Measurements from ENCODE around the gene SNPH.

SNPH gene

DNA sequence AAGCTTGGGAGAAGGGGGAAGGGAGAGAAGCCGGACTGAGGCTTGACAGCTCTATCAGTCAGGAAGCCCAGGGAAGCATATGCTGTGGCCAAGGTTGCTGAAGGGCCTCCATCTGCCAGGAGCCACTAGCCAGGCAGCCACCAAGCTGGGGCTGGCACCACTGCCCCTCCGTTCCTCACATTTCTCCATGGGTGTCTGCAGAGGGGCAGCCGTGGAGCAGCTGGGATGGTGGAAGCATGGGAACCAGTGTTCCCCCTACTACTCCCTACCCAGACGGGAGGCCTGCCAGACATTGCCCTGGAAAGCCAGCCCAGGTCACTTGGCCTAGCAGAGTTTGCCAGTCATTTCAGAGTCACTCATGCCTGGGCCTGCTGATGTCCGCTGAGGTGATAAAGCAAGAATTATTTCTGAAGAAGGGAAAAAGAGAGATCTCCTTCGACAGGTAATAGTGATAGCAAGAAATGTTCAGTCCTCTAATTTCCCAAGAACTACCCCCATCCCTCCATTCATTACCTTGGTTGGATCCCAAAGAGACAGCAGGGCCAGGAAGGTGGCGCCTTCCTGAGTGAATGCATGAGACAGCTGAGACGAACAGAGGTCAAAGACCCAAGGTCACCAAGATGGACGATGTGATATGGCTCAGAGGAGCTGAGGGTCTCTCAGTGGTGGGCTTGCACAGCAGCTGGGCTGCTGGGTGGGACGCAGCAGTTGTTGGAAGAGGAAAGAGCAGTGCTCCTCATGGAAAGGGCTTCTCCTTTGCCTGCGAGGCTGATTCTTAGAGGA is 21.9 kb downstream of the SNPH start:
- no peak for DNase-seq

DNA sequence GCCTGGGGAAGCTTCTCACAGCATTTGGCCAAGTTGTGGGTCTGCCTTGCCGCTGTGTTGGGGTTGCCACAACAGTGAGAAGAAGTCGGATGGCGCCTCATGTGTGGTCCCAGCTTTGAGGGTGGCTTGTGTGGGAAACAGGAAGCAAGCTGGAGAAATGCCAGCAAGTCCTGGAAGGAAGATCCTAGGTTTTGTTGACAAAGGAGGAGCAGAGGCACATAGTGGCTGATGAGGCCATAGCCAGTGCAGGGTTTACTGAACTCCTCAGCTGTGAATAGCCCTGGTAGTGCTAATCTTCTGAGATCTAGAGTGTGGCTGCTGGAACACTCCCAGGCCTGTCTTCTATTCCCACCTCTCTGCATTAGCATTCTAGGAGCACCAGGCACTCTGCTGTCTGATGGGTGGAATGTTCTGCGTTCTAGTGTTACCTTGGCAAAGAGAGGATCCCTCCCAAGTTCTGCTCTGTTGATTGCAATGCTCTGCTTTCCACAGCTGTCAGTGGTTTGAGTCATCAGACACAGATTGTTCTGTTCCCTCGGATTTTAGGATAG is 25.2 kb downstream of the SNPH start:
- no peak for DNase-seq

- DNase-seq: no peak
Observed at GRCh38 chr20:1292620-1293019, 26.5 kb downstream of the SNPH start.

- no peak for DNase-seq
Observed at GRCh38 chr20:1293641-1294379, 27.7 kb downstream of the SNPH start.

- DNase-seq: no peak
Observed at GRCh38 chr20:1294497-1294896, 28.4 kb downstream of the SNPH start.

GRCh38 chr20:1295276-1295930 is 29.3 kb downstream of the SNPH start:
- no peak for DNase-seq

GRCh38 chr20:1296117-1296610 is 30.1 kb downstream of the SNPH start:
- DNase-seq: no peak

DNA sequence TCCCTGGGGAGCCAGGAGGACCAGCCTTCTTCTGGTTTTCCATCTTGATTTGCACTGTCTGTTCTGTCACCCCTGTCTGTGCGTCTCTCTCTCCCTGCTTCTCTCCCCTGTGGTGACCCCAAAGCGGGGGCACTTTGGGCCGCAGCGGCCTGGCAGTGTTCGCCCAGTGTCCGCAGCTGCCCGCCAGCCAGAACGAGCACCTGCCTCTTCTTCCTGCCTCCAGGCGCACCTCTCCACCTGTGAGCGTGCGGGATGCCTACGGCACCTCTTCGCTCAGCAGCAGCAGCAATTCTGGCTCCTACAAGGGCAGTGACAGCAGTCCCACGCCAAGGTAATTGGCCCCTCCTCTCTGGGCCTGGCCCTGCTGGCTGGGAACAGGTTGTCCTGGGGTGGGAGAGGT is 30.8 kb downstream of the SNPH start:
- no peak for DNase-seq

DNA sequence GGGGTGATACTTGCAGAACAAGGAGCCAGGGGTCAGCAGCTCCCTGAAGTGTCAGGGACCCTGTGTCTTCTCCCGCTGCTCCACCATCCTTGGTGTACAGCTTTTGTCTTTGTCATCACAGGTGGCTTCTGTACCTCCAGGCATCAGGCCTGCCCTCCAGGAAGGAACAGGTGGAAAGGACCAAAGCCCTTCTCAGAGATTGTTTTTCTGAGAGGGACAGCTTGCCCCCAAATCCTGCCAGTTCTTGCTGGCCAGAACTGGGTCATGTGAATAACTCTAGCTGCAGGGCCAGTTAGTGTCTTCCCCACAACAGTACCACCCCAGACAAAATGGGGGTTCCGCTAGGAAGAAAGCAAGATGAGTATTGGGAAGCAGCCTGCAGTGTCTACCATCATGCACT is 31.4 kb downstream of the SNPH start:
- DNase-seq: no peak

DNA sequence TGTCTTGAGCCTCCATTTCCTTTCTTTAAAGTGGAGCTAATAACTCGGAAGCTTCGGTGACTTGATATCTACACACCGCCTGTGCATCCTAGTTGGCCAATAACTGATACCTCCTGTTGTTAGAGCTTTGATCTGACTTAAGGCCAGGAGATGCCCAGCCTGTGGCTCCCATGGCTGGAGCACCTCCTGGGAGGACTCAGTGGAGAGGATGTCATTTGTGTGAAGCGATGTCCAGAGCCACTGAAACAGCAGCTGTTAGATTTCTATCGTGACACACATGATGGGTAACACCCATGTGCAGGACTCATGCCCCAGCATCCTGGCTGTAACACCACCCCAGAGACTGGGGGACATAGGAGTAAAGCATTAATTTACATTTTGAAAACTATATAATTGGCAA is 32.1 kb downstream of the SNPH start:
- no peak for DNase-seq

- DNase-seq: no peak
Observed at GRCh38 chr20:1298888-1299511, 32.9 kb downstream of the SNPH start.

DNA sequence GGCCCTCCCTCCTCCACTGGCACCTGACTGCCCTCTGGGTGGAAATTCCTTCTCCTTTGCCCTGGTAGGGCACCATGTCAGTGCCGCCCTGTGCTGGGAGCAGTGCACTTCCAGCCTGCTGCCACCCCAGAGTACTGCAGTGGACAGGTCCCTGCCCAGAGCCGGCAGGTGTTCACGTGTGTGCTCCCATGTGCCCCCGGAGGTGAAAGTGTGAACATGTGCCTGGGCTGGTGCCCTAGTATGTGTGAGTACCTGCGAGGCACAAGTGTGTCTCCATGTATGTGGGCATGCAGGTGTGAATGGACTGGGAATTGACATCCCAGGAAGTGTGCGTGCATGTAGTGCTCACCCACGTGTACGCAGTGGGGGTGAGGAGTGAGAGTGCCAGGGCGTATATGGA is 33.4 kb downstream of the SNPH start:
- no peak for DNase-seq

GRCh38 chr20:1300083-1300840 is 34.2 kb downstream of the SNPH start:
- DNase-seq: no peak

GRCh38 chr20:1301031-1301529 is 35.0 kb downstream of the SNPH start:
- DNase-seq: no peak

GRCh38 chr20:1302685-1303541 is 36.8 kb downstream of the SNPH start:
- no peak for DNase-seq

DNA sequence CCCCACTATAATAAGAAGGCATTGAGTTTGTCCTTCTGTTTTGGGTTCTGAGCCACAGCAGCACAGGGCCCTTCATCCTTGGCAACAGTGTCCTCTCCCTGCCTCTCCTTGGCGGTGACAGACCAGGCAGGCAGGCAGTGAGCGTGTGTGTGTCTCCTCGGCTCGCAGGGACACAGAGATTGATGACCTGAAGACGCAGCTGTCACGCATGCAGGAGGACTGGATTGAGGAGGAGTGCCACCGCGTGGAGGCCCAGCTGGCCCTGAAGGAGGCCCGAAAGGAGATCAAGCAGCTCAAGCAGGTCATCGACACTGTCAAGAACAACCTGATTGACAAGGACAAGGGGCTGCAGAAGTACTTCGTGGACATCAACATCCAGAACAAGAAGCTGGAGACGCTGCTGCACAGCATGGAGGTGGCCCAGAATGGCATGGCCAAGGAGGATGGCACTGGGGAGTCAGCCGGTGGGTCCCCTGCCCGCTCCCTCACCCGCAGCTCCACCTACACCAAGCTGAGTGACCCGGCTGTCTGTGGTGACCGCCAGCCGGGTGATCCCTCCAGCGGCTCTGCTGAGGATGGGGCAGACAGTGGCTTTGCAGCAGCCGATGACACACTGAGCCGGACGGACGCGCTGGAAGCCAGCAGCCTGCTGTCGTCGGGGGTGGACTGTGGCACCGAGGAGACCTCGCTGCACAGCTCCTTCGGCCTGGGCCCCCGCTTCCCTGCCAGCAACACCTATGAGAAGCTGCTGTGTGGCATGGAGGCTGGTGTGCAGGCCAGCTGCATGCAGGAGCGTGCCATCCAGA is 38.8 kb downstream of the SNPH start:
- DNase-seq: no peak

- no peak for DNase-seq
Observed at GRCh38 chr20:1305712-1306111, 39.6 kb downstream of the SNPH start.

GRCh38 chr20:1306316-1307135 is 40.4 kb downstream of the SNPH start:
- no peak for DNase-seq

- DNase-seq: no peak
Observed at GRCh38 chr20:1307171-1307570, 41.1 kb downstream of the SNPH start.
